Measurements from ENCODE around the gene LIPT2.

Gene LIPT2

GRCh38 chr11:74459584-74459983 lies 33.9 kb downstream of the LIPT2 start:
- Histone ChIP-seq H3K4me3 (ENCODE audit: low read length) (no peak overlapping the region), H3K27ac (ENCODE audit: low read depth, low read length) (no peak overlapping the region), H3F3A (ENCODE audit: control insufficient read depth, insufficient read depth) (no peaks in the 10 kb centered on the region), H3K36me3 (ENCODE audit: control insufficient read depth, low read length) (no peaks in the 10 kb centered on the region), H3K27me3 (ENCODE audit: control insufficient read depth, low read length) (peaks cover 9% of the 10 kb centered on the region; the same call in 1 of the 2 replicates), H3K9me2 (replicated peaks; ENCODE audit: control insufficient read depth, low read length) (no peaks in the 10 kb centered on the region), H3K4me1 (ENCODE audit: control insufficient read depth, low read length) (no peaks in the 10 kb centered on the region), H3K79me2 (ENCODE audit: control insufficient read depth, low read length) (no peaks in the 10 kb centered on the region), H3K9me3 (ENCODE audit: control insufficient read depth, insufficient read depth, low read length) (no peaks in the 10 kb centered on the region), H4K20me1 (ENCODE audit: control insufficient read depth, insufficient read depth, low read depth, low read length) (no peaks in the 10 kb centered on the region), H3K4me2 (ENCODE audit: low read length) (no peak overlapping the region)
- no peak for TF ChIP-seq CTCF (IDR thresholded peaks at IDR 0.05; ENCODE audit: low read depth, low read length, poor library complexity, severe bottlenecking)
- no peak for TF ChIP-seq EZH2phosphoT487 (IDR thresholded peaks at IDR 0.05; ENCODE audit: borderline replicate concordance, low read length)

DNA sequence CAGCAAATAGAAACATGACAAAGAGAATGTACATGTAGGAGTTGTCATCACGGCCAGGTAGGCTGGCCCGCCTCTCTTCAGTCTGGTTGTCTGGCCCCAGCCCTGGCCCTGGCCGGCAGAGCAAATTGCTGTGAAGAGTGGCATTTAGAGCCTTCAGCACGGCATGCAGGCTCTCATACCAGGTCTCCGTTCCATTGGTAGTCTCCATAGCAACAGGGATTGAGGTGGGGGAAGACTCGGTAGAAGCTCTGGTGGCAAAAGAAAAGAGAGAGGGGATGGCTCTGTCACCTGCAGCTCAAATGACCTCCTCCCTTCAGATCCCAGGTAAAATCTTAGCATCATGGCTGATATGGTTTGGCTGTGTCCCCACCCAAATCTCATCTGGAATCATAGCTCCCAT lies 36.2 kb downstream of the LIPT2 start:
- no peak overlapping the region for H3K4me3 ChIP-seq (ENCODE audit: low read length)
- H3F3A ChIP-seq (ENCODE audit: control insufficient read depth, insufficient read depth), result no peaks in the 10 kb centered on the region
- no peak overlapping the region for H3K4me2 ChIP-seq (ENCODE audit: low read length)
- no peaks in the 10 kb centered on the region for H3K9me3 ChIP-seq (ENCODE audit: control insufficient read depth, insufficient read depth, low read length)
- H3K36me3 ChIP-seq (ENCODE audit: control insufficient read depth, low read length), result no peaks in the 10 kb centered on the region
- H3K9me2 ChIP-seq (replicated peaks; ENCODE audit: control insufficient read depth, low read length), result no peaks in the 10 kb centered on the region
- no peaks in the 10 kb centered on the region for H3K79me2 ChIP-seq (ENCODE audit: control insufficient read depth, low read length)
- H3K4me1 ChIP-seq (ENCODE audit: control insufficient read depth, low read length), result no peaks in the 10 kb centered on the region
- no peaks in the 10 kb centered on the region for H3K27me3 ChIP-seq (ENCODE audit: control insufficient read depth, low read length)
- H4K20me1 ChIP-seq (ENCODE audit: control insufficient read depth, insufficient read depth, low read depth, low read length), result no peaks in the 10 kb centered on the region
- no peak overlapping the region for H3K27ac ChIP-seq (ENCODE audit: low read depth, low read length)
- TF ChIP-seq EZH2phosphoT487 (IDR thresholded peaks at IDR 0.05; ENCODE audit: borderline replicate concordance, low read length) (no peak), CTCF (IDR thresholded peaks at IDR 0.05; ENCODE audit: low read depth, low read length, poor library complexity, severe bottlenecking) (no peak)

DNA sequence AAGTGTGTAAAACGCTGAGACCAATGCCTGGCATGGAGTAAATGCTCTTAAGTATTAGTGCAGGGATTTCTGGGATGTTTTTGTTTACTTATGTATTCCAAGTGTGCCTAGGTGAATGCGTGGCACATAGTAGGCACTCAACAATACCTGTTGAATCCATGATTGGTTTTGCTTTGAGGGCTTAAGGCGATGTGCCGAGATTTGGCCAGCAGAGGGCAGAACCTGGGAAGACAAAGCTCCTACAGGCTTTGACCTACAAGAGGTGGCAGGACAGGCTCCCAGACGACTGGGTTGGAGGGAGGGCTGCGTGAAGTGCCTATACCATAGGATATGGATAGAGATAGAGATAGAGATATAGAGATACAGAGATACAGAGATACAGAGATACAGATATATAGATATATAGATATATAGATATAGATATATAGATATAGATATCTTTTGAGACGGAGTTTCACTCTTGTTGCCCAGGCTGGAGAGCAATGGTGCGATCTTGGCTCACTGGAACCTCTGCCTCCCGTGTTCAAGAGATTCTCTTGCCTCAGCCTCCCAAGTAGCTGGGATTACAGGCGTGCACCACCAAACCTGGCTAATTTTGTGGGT lies 40.0 kb downstream of the LIPT2 start:
- Histone ChIP-seq H3K9me3 (ENCODE audit: control insufficient read depth, insufficient read depth, low read length) (no peaks in the 10 kb centered on the region), H3F3A (ENCODE audit: control insufficient read depth, insufficient read depth) (no peaks in the 10 kb centered on the region), H3K36me3 (ENCODE audit: control insufficient read depth, low read length) (no peaks in the 10 kb centered on the region), H3K27ac (ENCODE audit: low read depth, low read length) (no peak overlapping the region), H3K27me3 (ENCODE audit: control insufficient read depth, low read length) (no peaks in the 10 kb centered on the region), H4K20me1 (ENCODE audit: control insufficient read depth, insufficient read depth, low read depth, low read length) (no peaks in the 10 kb centered on the region), H3K4me3 (ENCODE audit: low read length) (no peak overlapping the region), H3K79me2 (ENCODE audit: control insufficient read depth, low read length) (no peaks in the 10 kb centered on the region), H3K4me1 (ENCODE audit: control insufficient read depth, low read length) (peaks cover 10% of the 10 kb centered on the region), H3K4me2 (ENCODE audit: low read length) (no peak overlapping the region), H3K9me2 (replicated peaks; ENCODE audit: control insufficient read depth, low read length) (no peaks in the 10 kb centered on the region)
- no peak for TF ChIP-seq EZH2phosphoT487 (IDR thresholded peaks at IDR 0.05; ENCODE audit: borderline replicate concordance, low read length)
- peak; percentile 83 for TF ChIP-seq CTCF (IDR thresholded peaks at IDR 0.05; ENCODE audit: low read depth, low read length, poor library complexity, severe bottlenecking)
